Epithelial cell of esophagus (primary cell): Measurements from ENCODE around the gene ATXN10.
A peak's percentile ranks its signal among the peaks of the same experiment; 100 is the strongest.

Experiments used
- DNase-seq: peaks from one replicate; pipeline ENCODE4 v3.0.0; 2010; ENCODE audit warnings: low read depth
- H3K4me3 ChIP-seq: 2 replicates; pipeline ENCODE4 v1.5.1; 2011; ENCODE audit warnings: mild to moderate bottlenecking, low read length, control low read depth
- CTCF ChIP-seq: IDR thresholded peaks from 2 replicates; pipeline ENCODE4 v1.5.1; 2011; ENCODE audit warnings: low read depth, mild to moderate bottlenecking, low read length, control low read depth, inconsistent platforms; ENCODE audit not compliant: insufficient read depth; ENCODE audit errors: missing control alignments

The ATXN10 gene

GRCh38 chr22:45831394-45831793, 159.8 kb downstream of the ATXN10 start:
- TF ChIP-seq CTCF, result peak; percentile 33
- H3K4me3 ChIP-seq, result no peak overlapping the region
- no peak for DNase-seq

- no peak for TF ChIP-seq CTCF
Observed at GRCh38 chr22:45832180-45832579, 160.5 kb downstream of the ATXN10 start.

GRCh38 chr22:45832959-45833580, 161.4 kb downstream of the ATXN10 start:
- no peak overlapping the region for H3K4me3 ChIP-seq
- DNase-seq, result peak; percentile 81
- TF ChIP-seq CTCF, result no peak

More at GRCh38 chr22:45832180-45832579, 160.5 kb downstream of the ATXN10 start:
- peak; percentile 57 for DNase-seq
- H3K4me3 ChIP-seq, result no peak overlapping the region

GRCh38 chr22:45833613-45834012, 162.0 kb downstream of the ATXN10 start:
- DNase-seq, result no peak
- no peak overlapping the region for H3K4me3 ChIP-seq
- TF ChIP-seq CTCF, result no peak

GRCh38 chr22:45834241-45834640, 162.6 kb downstream of the ATXN10 start:
- H3K4me3 ChIP-seq, result no peak overlapping the region
- DNase-seq, result no peak
- no peak for TF ChIP-seq CTCF

GRCh38 chr22:45834795-45835194, 163.2 kb downstream of the ATXN10 start:
- no peak for DNase-seq
- TF ChIP-seq CTCF, result no peak
- H3K4me3 ChIP-seq, result no peak overlapping the region
